ENCODE results near the gene LARP7. TPM values are rescaled to one million over a fixed set of nuclear protein-coding genes. Genes with fewer than 3 reads are reported as not detected.
A peak's percentile ranks its signal among the peaks of the same experiment; 100 is the strongest.

Gene LARP7
- total RNA-seq, 1 donor from 2014 or later = 154 TPM

DNA sequence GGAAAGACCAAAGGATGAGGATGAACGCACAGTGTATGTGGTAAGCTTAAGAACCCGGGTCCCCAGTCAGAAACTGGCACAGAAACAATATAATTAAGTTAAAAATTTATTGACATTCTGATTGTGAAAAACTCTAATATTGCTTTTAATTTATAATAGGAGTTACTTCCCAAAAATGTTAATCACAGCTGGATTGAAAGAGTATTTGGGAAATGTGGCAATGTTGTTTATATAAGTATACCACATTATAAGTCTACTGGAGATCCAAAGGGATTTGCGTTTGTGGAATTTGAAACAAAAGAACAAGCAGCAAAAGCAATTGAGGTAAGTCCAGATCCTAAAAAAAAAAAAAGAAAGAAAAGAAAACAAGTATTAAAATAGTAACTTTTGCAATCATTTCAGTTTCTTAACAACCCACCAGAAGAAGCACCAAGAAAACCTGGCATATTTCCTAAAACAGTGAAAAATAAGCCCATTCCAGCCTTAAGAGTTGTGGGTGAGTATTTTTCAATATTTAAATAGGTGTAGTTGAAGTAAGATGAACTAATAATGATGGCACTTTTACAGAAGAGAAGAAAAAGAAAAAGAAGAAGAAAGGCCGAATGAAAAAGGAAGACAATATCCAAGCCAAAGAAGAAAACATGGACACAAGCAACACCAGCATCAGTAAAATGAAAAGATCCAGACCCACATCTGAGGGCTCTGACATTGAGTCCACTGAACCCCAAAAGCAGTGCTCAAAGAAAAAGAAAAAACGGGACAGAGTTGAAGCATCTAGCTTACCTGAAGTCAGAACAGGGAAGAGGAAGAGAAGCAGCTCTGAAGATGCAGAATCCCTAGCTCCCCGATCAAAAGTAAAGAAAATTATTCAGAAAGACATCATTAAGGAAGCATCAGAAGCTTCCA, 9.9 kb downstream of the LARP7 start:
- Mint-ChIP-seq H3K36me3 (peaks cover 14% of the 10 kb centered on the region), H3K4me1 (peaks cover 21% of the 10 kb centered on the region), H3K27ac (no peak overlapping the region), H3K27me3 (ENCODE audit: insufficient read depth, low read depth) (no peaks in the 10 kb centered on the region), H3K9me3 (no peaks in the 10 kb centered on the region), H3K4me3 (no peak overlapping the region)
- Histone ChIP-seq H2AFZ (replicated peaks) (no peak overlapping the region), H3K27me3 (no peaks in the 10 kb centered on the region), H3K9me3 (ENCODE audit: low read depth) (no peaks in the 10 kb centered on the region), H3F3A (ENCODE audit: low read depth) (peaks cover 100% of the 10 kb centered on the region), H3K4me2 (peak overlapping the region; percentile 99), H3K9ac (peak overlapping the region; percentile 72), H3K4me3 (peak overlapping the region; percentile 93), H3K36me3 (peaks cover 19% of the 10 kb centered on the region), H3K79me2 (ENCODE audit: low read depth) (peaks cover 100% of the 10 kb centered on the region), H3K27ac (peak overlapping the region; percentile 97), H3K4me1 (peaks cover 60% of the 10 kb centered on the region), H4K20me1 (ENCODE audit: low read depth) (peaks cover 9% of the 10 kb centered on the region)
- DNase-seq (ENCODE audit: low spot score) = no peak
- TF ChIP-seq EZH2phosphoT487 (IDR thresholded peaks at IDR 0.05) (no peak), EZH2 (IDR thresholded peaks at IDR 0.05) (no peak), CTCF (IDR thresholded peaks at IDR 0.05) (no peak)

- no peak for TF ChIP-seq EZH2phosphoT487 (IDR thresholded peaks at IDR 0.05)
- no peak for TF ChIP-seq EZH2 (IDR thresholded peaks at IDR 0.05)
- no peak for TF ChIP-seq CTCF (IDR thresholded peaks at IDR 0.05)
- Histone ChIP-seq H3K9me3 (ENCODE audit: low read depth) (no peaks in the 10 kb centered on the region), H3K36me3 (peaks cover 22% of the 10 kb centered on the region), H3K79me2 (ENCODE audit: low read depth) (peaks cover 97% of the 10 kb centered on the region), H3K27me3 (no peaks in the 10 kb centered on the region), H3K9ac (peak overlapping the region; percentile 72), H3F3A (ENCODE audit: low read depth) (peaks cover 100% of the 10 kb centered on the region), H3K4me3 (peak overlapping the region; percentile 93), H4K20me1 (ENCODE audit: low read depth) (peaks cover 7% of the 10 kb centered on the region), H3K4me2 (peak overlapping the region; percentile 99), H2AFZ (replicated peaks) (no peak overlapping the region), H3K27ac (peak overlapping the region; percentile 97), H3K4me1 (peaks cover 64% of the 10 kb centered on the region)
- Mint-ChIP-seq H3K4me3 (no peak overlapping the region), H3K36me3 (peaks cover 14% of the 10 kb centered on the region), H3K27ac (no peak overlapping the region), H3K27me3 (ENCODE audit: insufficient read depth, low read depth) (no peaks in the 10 kb centered on the region), H3K9me3 (no peaks in the 10 kb centered on the region), H3K4me1 (peaks cover 29% of the 10 kb centered on the region)
- peak; percentile 26 for DNase-seq (ENCODE audit: low spot score)
These were observed 10.8 kb downstream of the LARP7 start for GRCh38 chr4:112647785-112648184.

- H3F3A ChIP-seq (ENCODE audit: low read depth) = peaks cover 100% of the 10 kb centered on the region
- H3K9ac ChIP-seq = peak overlapping the region; percentile 72
- peaks cover 66% of the 10 kb centered on the region for H3K4me1 ChIP-seq
- peak; percentile 69 for DNase-seq (ENCODE audit: low spot score)
- peaks cover 29% of the 10 kb centered on the region for H3K4me1 Mint-ChIP-seq
- no peaks in the 10 kb centered on the region for H3K9me3 ChIP-seq (ENCODE audit: low read depth)
- no peak overlapping the region for H2AFZ ChIP-seq (replicated peaks)
- TF ChIP-seq EZH2phosphoT487 (IDR thresholded peaks at IDR 0.05) (no peak), EZH2 (IDR thresholded peaks at IDR 0.05) (no peak), CTCF (IDR thresholded peaks at IDR 0.05) (no peak)
- H4K20me1 ChIP-seq (ENCODE audit: low read depth) = peaks cover 3% of the 10 kb centered on the region
- H3K27me3 ChIP-seq = no peaks in the 10 kb centered on the region
- peak overlapping the region; percentile 93 for H3K4me3 ChIP-seq
- peaks cover 2% of the 10 kb centered on the region for H3K27me3 Mint-ChIP-seq (ENCODE audit: insufficient read depth, low read depth)
- H3K4me3 Mint-ChIP-seq = no peak overlapping the region
- peak overlapping the region; percentile 99 for H3K4me2 ChIP-seq
- no peaks in the 10 kb centered on the region for H3K9me3 Mint-ChIP-seq
- peaks cover 97% of the 10 kb centered on the region for H3K79me2 ChIP-seq (ENCODE audit: low read depth)
- peaks cover 25% of the 10 kb centered on the region for H3K36me3 ChIP-seq
- H3K27ac Mint-ChIP-seq = no peak overlapping the region
- H3K27ac ChIP-seq = peak overlapping the region; percentile 97
- H3K36me3 Mint-ChIP-seq = peaks cover 14% of the 10 kb centered on the region
These were observed 11.5 kb downstream of the LARP7 start for GRCh38 chr4:112648263-112649054.
